ENCODE measurements around the gene ZNF786. TPM values are rescaled to one million over a fixed set of nuclear protein-coding genes. Genes with fewer than 3 reads are reported as not detected.
"Not testable (repeated sequence)": the region's sequence is repeated elsewhere in the genome, so short reads cannot be mapped to it uniquely, and the experiment has no call there.

Gene ZNF786
- total and polyA plus RNA-seq, 3 experiments from 2014 or later, result 8.5 to 17.3 (median 9.2) TPM

DNA sequence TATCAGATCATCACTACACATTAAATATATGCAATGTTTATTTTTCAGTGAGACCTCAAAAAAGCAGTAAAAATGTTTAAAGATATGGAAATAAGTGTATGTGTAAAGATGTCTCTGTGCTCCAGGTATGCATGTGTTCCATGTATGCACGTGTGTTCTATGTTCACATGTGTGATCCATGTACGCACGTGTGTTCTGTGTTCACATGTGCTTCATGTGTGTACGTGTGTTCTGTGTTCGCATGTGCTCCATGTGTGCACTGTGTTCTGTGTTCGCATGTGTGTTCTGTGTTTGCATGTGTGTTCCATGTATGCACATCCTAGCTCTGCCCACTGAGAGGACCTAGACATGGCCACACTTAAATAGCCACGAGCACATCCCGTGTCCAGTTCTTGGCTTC lies 46.6 kb downstream of the ZNF786 start:
- H3K27ac Mint-ChIP-seq, result no peak overlapping the region
- no peaks in the 10 kb centered on the region for H3K9me3 Mint-ChIP-seq
- H3K4me3 Mint-ChIP-seq, result no peak overlapping the region
- CTCF ChIA-PET, result no interaction called here
- H3K36me3 Mint-ChIP-seq, result no peaks in the 10 kb centered on the region
- Histone ChIP-seq H3K9me3 (ENCODE audit: low read length) (no peaks in the 10 kb centered on the region), H3K27me3 (ENCODE audit: insufficient read depth, low read length, poor library complexity, severe bottlenecking) (no peaks in the 10 kb centered on the region), H3K4me1 (ENCODE audit: insufficient read depth, low read length) (no peaks in the 10 kb centered on the region), H3K4me3 (ENCODE audit: low read length) (no peak overlapping the region), H3K27ac (ENCODE audit: low read depth, low read length) (no peak overlapping the region), H3K36me3 (ENCODE audit: insufficient read depth, low read length) (no peaks in the 10 kb centered on the region)
- no peak for DNase-seq
- no peaks in the 10 kb centered on the region for H3K4me1 Mint-ChIP-seq
- peaks cover 8% of the 10 kb centered on the region in 2 donors for H3K27me3 Mint-ChIP-seq
- POLR2A ChIA-PET, result no interaction called here

DNA sequence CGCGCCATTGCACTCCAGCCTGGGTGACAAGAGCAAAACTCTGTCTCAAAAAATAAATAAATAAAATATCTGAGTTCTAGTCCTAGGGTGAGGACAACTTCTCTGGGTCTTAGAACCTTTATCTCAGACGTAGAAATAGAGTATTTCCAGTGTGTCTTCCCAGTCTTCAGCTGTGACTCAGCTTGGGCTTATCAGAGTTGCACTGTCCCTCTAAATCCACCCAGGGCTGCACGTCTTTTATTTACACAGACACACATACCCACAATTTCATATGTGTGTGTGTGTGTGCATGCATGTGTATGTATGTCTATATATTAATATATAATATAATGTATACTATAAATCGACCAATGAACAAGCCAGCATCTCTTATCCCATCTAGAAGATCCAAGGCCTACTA lies 49.2 kb downstream of the ZNF786 start:
- no peaks in the 10 kb centered on the region for H3K27me3 ChIP-seq (ENCODE audit: insufficient read depth, low read length, poor library complexity, severe bottlenecking)
- H3K4me3 ChIP-seq (ENCODE audit: low read length), result no peak overlapping the region
- no peaks in the 10 kb centered on the region for H3K9me3 ChIP-seq (ENCODE audit: low read length)
- no peaks in the 10 kb centered on the region for H3K36me3 ChIP-seq (ENCODE audit: insufficient read depth, low read length)
- peaks cover 0 to 10% (median 0%) of the 10 kb centered on the region in 5 donors for H3K9me3 Mint-ChIP-seq
- H3K27ac Mint-ChIP-seq, result no peak overlapping the region
- H3K4me3 Mint-ChIP-seq, result no peak overlapping the region
- H3K27ac ChIP-seq (ENCODE audit: low read depth, low read length), result no peak overlapping the region
- no peaks in the 10 kb centered on the region for H3K4me1 ChIP-seq (ENCODE audit: insufficient read depth, low read length)
- H3K27me3 Mint-ChIP-seq, result peaks cover 4 to 9% of the 10 kb centered on the region in 2 donors
- H3K36me3 Mint-ChIP-seq, result peaks cover 0 to 14% (median 0%) of the 10 kb centered on the region in 3 donors
- no peak for DNase-seq
- peaks cover 5 to 11% (median 8%) of the 10 kb centered on the region in 3 donors for H3K4me1 Mint-ChIP-seq
- ChIA-PET POLR2A (no interaction called here), CTCF (no interaction called here)

DNA sequence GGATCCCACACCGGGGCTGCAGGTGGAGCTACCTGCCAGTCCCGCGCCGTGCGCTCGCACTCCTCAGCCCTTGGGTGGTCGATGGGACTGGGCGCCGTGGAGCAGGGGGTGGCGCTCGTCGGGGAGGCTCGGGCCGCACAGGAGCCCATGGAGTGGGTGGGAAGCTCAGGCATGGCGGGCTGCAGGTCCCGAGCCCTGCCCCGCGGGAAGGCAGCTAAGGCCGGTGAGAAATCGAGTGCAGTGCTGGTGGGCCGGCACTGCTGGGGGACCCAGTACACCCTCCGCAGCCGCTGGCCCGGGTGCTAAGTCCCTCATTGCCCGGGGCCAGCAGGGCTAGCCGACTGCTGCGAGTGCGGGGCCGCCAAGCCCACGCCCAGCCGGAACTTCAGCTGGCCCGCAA lies 51.9 kb downstream of the ZNF786 start:
- H3K4me1 ChIP-seq (ENCODE audit: insufficient read depth, low read length); H3K36me3 ChIP-seq (ENCODE audit: insufficient read depth, low read length); DNase-seq; H3K4me3 ChIP-seq (ENCODE audit: low read length); H3K27ac Mint-ChIP-seq; POLR2A ChIA-PET; H3K27ac ChIP-seq (ENCODE audit: low read depth, low read length); H3K9me3 ChIP-seq (ENCODE audit: low read length); H3K27me3 ChIP-seq (ENCODE audit: insufficient read depth, low read length, poor library complexity, severe bottlenecking); H3K9me3 Mint-ChIP-seq; CTCF ChIA-PET: not testable (repeated sequence)
- peak overlapping the region in 1 of 7 donors; percentile 76 for H3K4me3 Mint-ChIP-seq
- peaks cover 0 to 20% (median 0%) of the 10 kb centered on the region in 3 donors for H3K36me3 Mint-ChIP-seq
- peaks cover 5 to 11% (median 8%) of the 10 kb centered on the region in 3 donors for H3K4me1 Mint-ChIP-seq
- H3K27me3 Mint-ChIP-seq, result peaks cover 2 to 11% of the 10 kb centered on the region in 2 donors

DNA sequence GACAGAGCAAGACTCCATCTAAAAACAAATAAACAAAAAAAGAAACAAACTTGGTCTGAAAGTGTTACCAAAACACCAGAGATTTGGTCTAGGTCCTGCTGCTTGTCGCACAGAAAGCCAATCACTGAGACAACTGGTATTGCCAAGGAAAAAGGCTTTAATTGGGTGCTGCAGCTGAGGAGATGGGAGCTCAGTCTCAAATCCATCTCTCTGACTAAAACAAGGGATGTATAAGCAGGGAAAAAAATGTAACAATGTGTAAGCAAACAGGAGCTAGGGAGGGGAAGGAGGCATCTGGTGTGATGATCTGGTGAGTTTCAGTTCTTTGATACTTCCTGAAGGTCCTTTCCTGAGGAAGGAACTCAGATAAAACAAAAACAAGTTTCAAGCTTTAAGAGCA lies 53.8 kb downstream of the ZNF786 start:
- ChIA-PET CTCF (no interaction called here), POLR2A (no interaction called here)
- H3K4me1 Mint-ChIP-seq, result peaks cover 5 to 11% (median 8%) of the 10 kb centered on the region in 3 donors
- Histone ChIP-seq H3K27ac (ENCODE audit: low read depth, low read length) (no peak overlapping the region), H3K27me3 (ENCODE audit: insufficient read depth, low read length, poor library complexity, severe bottlenecking) (no peaks in the 10 kb centered on the region), H3K4me3 (ENCODE audit: low read length) (no peak overlapping the region), H3K9me3 (ENCODE audit: low read length) (no peaks in the 10 kb centered on the region), H3K4me1 (ENCODE audit: insufficient read depth, low read length) (no peaks in the 10 kb centered on the region), H3K36me3 (ENCODE audit: insufficient read depth, low read length) (no peaks in the 10 kb centered on the region)
- DNase-seq, result no peak
- H3K27me3 Mint-ChIP-seq, result peaks cover 2 to 11% of the 10 kb centered on the region in 2 donors
- peak overlapping the region in 3 of 7 donors; percentile 41 to 67 (median 45) for H3K4me3 Mint-ChIP-seq
- peaks cover 0 to 20% (median 0%) of the 10 kb centered on the region in 3 donors for H3K36me3 Mint-ChIP-seq
- H3K9me3 Mint-ChIP-seq, result peaks cover 0 to 10% (median 0%) of the 10 kb centered on the region in 5 donors
- H3K27ac Mint-ChIP-seq, result peak overlapping the region in 1 of 8 donors; percentile 2

DNA sequence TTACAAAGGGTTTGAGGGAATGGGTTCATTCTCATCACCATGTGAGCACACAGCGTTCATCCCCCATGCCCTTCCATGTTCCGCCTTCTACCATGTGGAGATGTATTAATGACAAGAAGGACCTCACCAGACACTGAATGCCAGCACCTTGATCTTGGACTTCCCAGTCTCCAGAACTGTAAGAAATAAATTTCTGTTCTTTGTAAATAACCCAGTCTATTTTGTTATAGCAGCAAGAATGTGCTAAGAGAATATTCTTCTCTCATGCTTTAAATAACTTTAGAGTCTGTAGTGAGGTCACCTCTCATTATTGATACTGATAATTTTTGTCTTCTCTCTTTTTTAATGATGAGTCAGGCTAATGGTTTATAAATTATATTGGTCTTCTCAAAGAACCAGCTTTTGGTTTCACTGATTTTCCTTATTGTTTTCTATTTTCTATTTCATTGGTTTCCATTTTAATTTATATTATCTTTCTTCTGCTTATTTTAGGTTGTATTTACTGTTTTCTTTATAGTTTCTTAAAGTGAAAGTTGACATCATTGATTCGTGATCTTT lies 59.1 kb downstream of the ZNF786 start:
- CTCF ChIA-PET, result interaction anchor here (3.1 kb wide), 1 partner anchor 26 kb away, joined by 10 read pairs; no protein-coding TSS in a partner anchor
- H3K9me3 Mint-ChIP-seq, result peaks cover 0 to 3% (median 0%) of the 10 kb centered on the region in 5 donors
- H3K4me3 ChIP-seq (ENCODE audit: low read length), result no peak overlapping the region
- POLR2A ChIA-PET, result no interaction called here
- peaks cover 17% of the 10 kb centered on the region for H3K4me1 ChIP-seq (ENCODE audit: insufficient read depth, low read length)
- peaks cover 24 to 30% (median 26%) of the 10 kb centered on the region in 3 donors for H3K4me1 Mint-ChIP-seq
- H3K36me3 Mint-ChIP-seq, result peaks cover 0 to 9% (median 6%) of the 10 kb centered on the region in 3 donors
- H3K27ac ChIP-seq (ENCODE audit: low read depth, low read length), result no peak overlapping the region
- H3K4me3 Mint-ChIP-seq, result peak overlapping the region in 1 of 7 donors; percentile 53
- peak overlapping the region in 1 of 8 donors; percentile 63 for H3K27ac Mint-ChIP-seq
- no peak for DNase-seq
- peaks cover 0 to 4% of the 10 kb centered on the region in 2 donors for H3K27me3 Mint-ChIP-seq
- H3K27me3 ChIP-seq (ENCODE audit: insufficient read depth, low read length, poor library complexity, severe bottlenecking), result no peaks in the 10 kb centered on the region
- no peaks in the 10 kb centered on the region for H3K36me3 ChIP-seq (ENCODE audit: insufficient read depth, low read length)
- no peaks in the 10 kb centered on the region for H3K9me3 ChIP-seq (ENCODE audit: low read length)

DNA sequence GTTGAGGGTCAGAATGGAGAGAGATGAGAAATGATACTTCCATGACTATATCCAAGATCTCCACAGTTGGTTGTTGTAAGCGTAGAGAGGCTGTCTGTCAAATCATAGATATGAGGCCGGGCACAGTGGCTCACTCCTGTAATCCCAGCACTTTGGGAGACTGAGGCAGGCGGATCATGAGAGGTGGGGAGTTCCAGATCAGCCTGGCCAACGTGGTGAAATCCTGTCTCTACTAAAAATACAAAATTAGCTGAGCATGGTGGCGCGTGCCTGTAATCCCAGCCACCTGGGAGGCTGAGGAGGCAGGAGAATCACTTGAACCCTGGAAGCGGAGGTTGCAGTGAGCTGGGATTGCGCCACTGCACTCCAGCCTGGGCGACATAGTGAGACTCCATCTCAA lies 60.1 kb downstream of the ZNF786 start:
- CTCF ChIA-PET, result interaction anchor here (1.0 to 3.1 kb wide), 2 partner anchors 25 to 40 kb away, joined by 3 to 10 read pairs; no protein-coding TSS in a partner anchor
- H3K4me3 ChIP-seq (ENCODE audit: low read length); H3K36me3 Mint-ChIP-seq; H3K9me3 Mint-ChIP-seq; H3K36me3 ChIP-seq (ENCODE audit: insufficient read depth, low read length); H3K9me3 ChIP-seq (ENCODE audit: low read length); POLR2A ChIA-PET; DNase-seq; H3K27ac ChIP-seq (ENCODE audit: low read depth, low read length); H3K27me3 ChIP-seq (ENCODE audit: insufficient read depth, low read length, poor library complexity, severe bottlenecking); H3K27me3 Mint-ChIP-seq: not testable (repeated sequence)
- Mint-ChIP-seq H3K4me1 (peaks cover 30 to 40% (median 36%) of the 10 kb centered on the region in 3 donors), H3K4me3 (peak overlapping the region in 2 of 7 donors; percentile 53 to 92), H3K27ac (peak overlapping the region in 6 of 8 donors; percentile 38 to 98 (median 90))
- H3K4me1 ChIP-seq (ENCODE audit: insufficient read depth, low read length), result peaks cover 27% of the 10 kb centered on the region

DNA sequence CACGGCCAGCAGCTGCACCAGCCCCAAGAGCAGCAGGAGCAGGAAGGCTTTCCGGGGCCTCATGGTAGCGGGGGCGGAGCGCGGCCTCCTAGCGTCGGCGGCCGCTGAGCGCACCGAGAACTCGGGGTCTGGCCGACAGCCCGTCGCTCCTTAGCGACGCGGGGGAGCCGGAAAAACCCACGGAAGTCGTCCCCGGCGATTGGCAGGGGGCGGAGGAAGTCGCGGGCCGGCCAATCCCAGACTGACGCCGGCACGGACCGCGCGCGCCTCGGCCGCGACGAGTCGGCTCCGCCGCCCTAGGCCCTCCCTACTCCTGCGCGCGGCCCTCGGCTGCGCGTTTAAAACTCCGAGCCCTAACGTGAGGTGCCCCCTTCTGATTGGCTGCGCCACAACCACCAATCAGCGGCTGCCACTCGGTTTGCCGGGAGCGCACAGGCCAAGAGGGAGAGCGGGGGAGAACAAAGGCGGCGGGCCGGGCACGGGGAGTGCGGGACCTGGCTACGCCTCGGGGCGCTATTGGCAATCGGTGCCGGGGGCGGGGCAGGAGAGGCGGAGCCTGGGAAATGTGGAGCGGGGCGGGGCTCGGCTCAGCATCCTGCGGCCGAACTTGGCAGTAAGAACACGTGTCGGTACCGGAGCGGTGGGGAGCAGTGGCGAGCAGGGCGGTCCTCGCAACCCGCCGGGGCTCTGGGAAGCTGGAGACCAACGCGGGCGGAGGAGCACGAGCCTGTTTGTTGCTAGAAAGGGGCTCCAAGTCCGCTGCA lies 62.0 kb downstream of the ZNF786 start, which contains the start of gene PDIA4:
TSS of gene PDIA4 (minus strand) at position 160 of the 764 bp plus-strand sequence. CDS start at position 63, 97 bp downstream.
- CTCF ChIA-PET, result interaction anchor here (0.6 to 4.5 kb wide), 5 partner anchors 22 to 60 kb away, joined by 3 to 37 read pairs (median 3); no protein-coding TSS in a partner anchor
- H3K36me3 Mint-ChIP-seq, result peaks cover 0 to 17% (median 0%) of the 10 kb centered on the region in 3 donors
- H3K27me3 ChIP-seq (ENCODE audit: insufficient read depth, low read length, poor library complexity, severe bottlenecking), result no peaks in the 10 kb centered on the region

More for the DNA sequence above, 62.0 kb downstream of the ZNF786 start, which contains the start of gene PDIA4:
- POLR2A ChIA-PET, result interaction anchor here (0.6 to 1.1 kb wide), 3 partner anchors 45 to 97 kb away, joined by 3 read pairs; partner anchors contain the start of gene ZNF425
- H3K27me3 Mint-ChIP-seq, result peaks cover 0 to 1% of the 10 kb centered on the region in 2 donors
- H3K9me3 Mint-ChIP-seq, result no peaks in the 10 kb centered on the region
- DNase-seq, result peak; percentile 99 to 100 (median 99)
- H3K4me3 ChIP-seq (ENCODE audit: low read length), result peak within 1 kb of the TSS; percentile 75
- H3K4me1 Mint-ChIP-seq, result peaks cover 40 to 50% (median 48%) of the 10 kb centered on the region in 3 donors
- H3K4me1 ChIP-seq (ENCODE audit: insufficient read depth, low read length), result peaks cover 30% of the 10 kb centered on the region
- H3K36me3 ChIP-seq (ENCODE audit: insufficient read depth, low read length), result no peaks in the 10 kb centered on the region
- peak within 1 kb of the TSS; percentile 84 to 98 (median 97) for H3K27ac Mint-ChIP-seq
- H3K9me3 ChIP-seq (ENCODE audit: low read length), result no peaks in the 10 kb centered on the region
- peak within 1 kb of the TSS; percentile 88 for H3K27ac ChIP-seq (ENCODE audit: low read depth, low read length)
- H3K4me3 Mint-ChIP-seq, result peak within 1 kb of the TSS; percentile 87 to 96 (median 92)

Data from CD8-positive, alpha-beta memory T cell (primary cell).